ENCODE results near the gene FCHSD2. TPM values are rescaled to one million over a fixed set of nuclear protein-coding genes. Genes with fewer than 3 reads are reported as not detected.

Gene FCHSD2
- total and polyA plus RNA-seq, 2 of the 8 experiments (the other 6 are each of a cell fraction or from before 2014, with no cell fraction given) = 4.1 to 7.8 TPM

GRCh38 chr11:73055002-73055401, 87.1 kb downstream of the FCHSD2 start:
- Histone ChIP-seq H3K4me1 (replicated peaks in 1 of 4; ENCODE audit: control insufficient read depth in 3 of 4, insufficient read depth in 4 of 4, low read length in 3 of 4) (no peaks in the 10 kb centered on the region), H3K79me2 (ENCODE audit: control insufficient read depth in 1 of 2, insufficient read depth in 2 of 2, low read length in 2 of 2) (no peaks in the 10 kb centered on the region), H3K9ac (replicated peaks in 1 of 4; ENCODE audit: extremely low read depth in 1 of 4, low read depth in 3 of 4, low read length in 3 of 4) (no peak overlapping the region), H3K4me2 (ENCODE audit: insufficient read depth in 1 of 2, low read depth in 2 of 2, low read length in 2 of 2) (no peak overlapping the region), H2BK5ac (ENCODE audit: low read depth, low read length) (no peak overlapping the region), H2BK12ac (ENCODE audit: low read depth, low read length) (no peak overlapping the region), H3K9me3 (ENCODE audit: insufficient read depth in 2 of 2, low read depth in 1 of 2, low read length in 1 of 2) (no peaks in the 10 kb centered on the region), H2AK5ac (ENCODE audit: low read depth, low read length) (no peak overlapping the region), H3K79me1 (ENCODE audit: low read depth, low read length) (no peaks in the 10 kb centered on the region; the same call in 1 of the 2 replicates), H2AFZ (ENCODE audit: low read length) (no peak overlapping the region), H3K56ac (replicated peaks; ENCODE audit: insufficient read length, low read depth, low read length) (no peak overlapping the region), H4K91ac (replicated peaks; ENCODE audit: insufficient read length, low read length) (no peak overlapping the region), H3K23me2 (ENCODE audit: low read depth, low read length) (no peaks in the 10 kb centered on the region), H2BK20ac (ENCODE audit: low read length) (no peak overlapping the region), H4K8ac (ENCODE audit: extremely low read depth, insufficient read depth, low read length) (no peak overlapping the region), H3K27ac (ENCODE audit: low read depth, low read length) (no peak overlapping the region), H3K36me3 (ENCODE audit: control insufficient read depth in 2 of 4, insufficient read depth in 4 of 4, low read length in 3 of 4) (no peaks in the 10 kb centered on the region), H3K14ac (ENCODE audit: insufficient read length) (no peak overlapping the region), H3K4me3 (ENCODE audit: extremely low read depth in 1 of 4, insufficient read depth in 2 of 4, low read depth in 3 of 4, low read length in 4 of 4) (no peak overlapping the region), H3K27me3 (replicated peaks in 1 of 4; ENCODE audit: control insufficient read depth in 3 of 4, extremely low read depth in 1 of 4, insufficient read depth in 3 of 4, low read length in 3 of 4) (no peaks in the 10 kb centered on the region), H3K18ac (ENCODE audit: extremely low read depth, low read length) (no peak overlapping the region), H4K5ac (ENCODE audit: insufficient read length, low read depth, low read length) (no peak overlapping the region), H3K23ac (ENCODE audit: insufficient read length) (no peak overlapping the region), H2BK15ac (ENCODE audit: low read length) (no peak overlapping the region), H3K4ac (replicated peaks; ENCODE audit: insufficient read length, low read depth, low read length) (no peak overlapping the region), H4K20me1 (replicated peaks in 1 of 2; ENCODE audit: control insufficient read depth in 1 of 2, insufficient read depth in 2 of 2, low read length in 2 of 2) (no peaks in the 10 kb centered on the region), H2BK120ac (replicated peaks; ENCODE audit: low read depth, low read length) (no peak overlapping the region)
- whole genome bisulfite sequencing, 2 experiments (ENCODE audit: extremely low coverage in 1 of 2, insufficient coverage in 1 of 2, insufficient read length in 1 of 2, insufficient replicate concordance in 2 of 2, low coverage in 1 of 2, low lambda C conversion rate in 2 of 2, missing lambda C conversion rate in 1 of 2) = 80% methylated on average over 4 of the region's 5 CpGs; no CpG with 5 or more reads in 1 of the 2 experiments
- POLR2A ChIA-PET (ENCODE audit: partially characterized antibody) = interaction anchor here (0.6 to 1.2 kb wide), 2 partner anchors 184 to 215 kb away, joined by 3 to 4 read pairs; no protein-coding TSS in a partner anchor
- no peak for TF ChIP-seq HDAC6 (IDR thresholded peaks at IDR 0.05; ENCODE audit: low read depth, low read length)
- no peak for TF ChIP-seq JUND (IDR thresholded peaks at IDR 0.05; ENCODE audit: low read length)
- no peak for TF ChIP-seq RXRA (IDR thresholded peaks at IDR 0.05; ENCODE audit: insufficient read depth, low read depth, low read length)
- no peak for TF ChIP-seq RNF2 (IDR thresholded peaks at IDR 0.05; ENCODE audit: borderline replicate concordance, low read depth, low read length, missing control alignments, poor library complexity, severe bottlenecking)
- TF ChIP-seq PHF8 (conservative IDR thresholded peaks at IDR 0.05; ENCODE audit: low read depth, low read length) = no peak
- no peak for TF ChIP-seq SRF (IDR thresholded peaks at IDR 0.05; ENCODE audit: low read depth, low read length)
- no peak for TF ChIP-seq SP2 (IDR thresholded peaks at IDR 0.05; ENCODE audit: low read length)
- TF ChIP-seq CEBPB (IDR thresholded peaks at IDR 0.05; ENCODE audit: low read depth, low read length) = no peak
- no peak for TF ChIP-seq TCF12 (IDR thresholded peaks at IDR 0.05; ENCODE audit: low read depth, low read length)
- no peak for TF ChIP-seq POU5F1 (IDR thresholded peaks at IDR 0.05; ENCODE audit: low read depth, low read length)
- TF ChIP-seq ZNF274 (IDR thresholded peaks at IDR 0.05; ENCODE audit: borderline replicate concordance, extremely low read depth, low read length) = no peak
- FAIRE-seq (no peak), DNase-seq (ENCODE audit: low read depth in 1 of 2, low spot score in 2 of 2) (no peak)
- CTCF ChIA-PET (ENCODE audit: partially characterized antibody) = interaction anchor here (1.2 kb wide), 1 partner anchor 16 kb away, joined by 3 read pairs; no protein-coding TSS in a partner anchor
